NCI-H1694 treated with DMSO at 0.1 percent for 48 hours (cell line): ENCODE measurements around the gene IPO8.
"Not testable (repeated sequence)": the region's sequence is repeated elsewhere in the genome, so short reads cannot be mapped to it uniquely, and the experiment has no call there.

Experiments used
- DNase-seq: peaks from one replicate; lab custom pipeline; 2025; lab: John Stamatoyannopoulos, UW

The IPO8 gene

GRCh38 chr12:30604302-30604701 lies 91.4 kb downstream of the IPO8 start:
- DNase-seq, result not testable (repeated sequence)

- DNase-seq, result no peak
These were observed 92.5 kb downstream of the IPO8 start for GRCh38 chr12:30603129-30603528.

- no peak for DNase-seq
These were observed 93.0 kb downstream of the IPO8 start for GRCh38 chr12:30602678-30603077.

GRCh38 chr12:30599608-30600007 lies 96.1 kb downstream of the IPO8 start:
- DNase-seq, result peak; percentile 21

- no peak for DNase-seq
These were observed 96.8 kb downstream of the IPO8 start for GRCh38 chr12:30598889-30599288.

GRCh38 chr12:30595742-30596141 lies 99.9 kb downstream of the IPO8 start:
- no peak for DNase-seq

GRCh38 chr12:30594509-30594908 lies 101.2 kb downstream of the IPO8 start:
- no peak for DNase-seq

- DNase-seq, result not testable (repeated sequence)
These were observed 107.1 kb downstream of the IPO8 start for GRCh38 chr12:30588572-30588971.

- DNase-seq, result no peak
These were observed 107.9 kb downstream of the IPO8 start for GRCh38 chr12:30587782-30588181.

GRCh38 chr12:30585877-30586276 lies 109.8 kb downstream of the IPO8 start:
- no peak for DNase-seq

- no peak for DNase-seq
These were observed 112.7 kb downstream of the IPO8 start for GRCh38 chr12:30582943-30583342.

GRCh38 chr12:30580344-30580743 lies 115.3 kb downstream of the IPO8 start:
- no peak for DNase-seq
